Mesenchymal stem cell (in vitro differentiated cells and primary cell): ENCODE measurements around the gene HSPE1.

ENCODE experiments used
- DNase-seq: peaks from one replicate; pipeline ENCODE4 v3.0.0-alpha.2; 2013
- H2AFZ ChIP-seq: one replicate; pipeline ENCODE4 v1.6.1; 2013; ENCODE audit warnings: low read depth, mild to moderate bottlenecking, control low read depth, inconsistent platforms, low read length, moderate library complexity
- H2AK5ac ChIP-seq: 2 replicates; pipeline ENCODE4 v1.6.1; 2013; ENCODE audit warnings: low read length, moderate library complexity, mild to moderate bottlenecking, inconsistent platforms; ENCODE audit not compliant: severe bottlenecking
- H2BK120ac ChIP-seq: one replicate; pipeline ENCODE4 v1.6.1; 2013; ENCODE audit warnings: low read depth, mild to moderate bottlenecking, inconsistent platforms, low read length, moderate library complexity
- H2BK12ac ChIP-seq, 2 experiments: one replicate each; pipeline ENCODE4 v1.6.1; 2013; ENCODE audit warnings: inconsistent platforms in 2 of 2, low read length in 2 of 2, mild to moderate bottlenecking in 2 of 2, moderate library complexity in 2 of 2, control low read depth in 1 of 2
- H2BK15ac ChIP-seq: one replicate; pipeline ENCODE4 v1.6.1; 2013; ENCODE audit warnings: mild to moderate bottlenecking, low read depth, inconsistent platforms; ENCODE audit not compliant: poor library complexity, severe bottlenecking
- H2BK5ac ChIP-seq: 2 replicates; pipeline ENCODE4 v1.6.1; 2013; ENCODE audit warnings: low read depth, mild to moderate bottlenecking, low read length, control low read depth, inconsistent platforms; ENCODE audit not compliant: poor library complexity, severe bottlenecking
- H3K14ac ChIP-seq, 2 experiments: one replicate each; pipeline ENCODE4 v1.6.1; 2013; ENCODE audit warnings: inconsistent platforms in 2 of 2, low read length in 2 of 2, control low read depth in 1 of 2, mild to moderate bottlenecking in 1 of 2, moderate library complexity in 1 of 2
- H3K18ac ChIP-seq, 2 experiments: one replicate each; pipeline ENCODE4 v1.6.1; 2013; ENCODE audit warnings: inconsistent platforms in 2 of 2, low read length in 2 of 2, control low read depth in 1 of 2, low read depth in 1 of 2, mild to moderate bottlenecking in 1 of 2
- H3K23ac ChIP-seq, 2 experiments: one replicate each; pipeline ENCODE4 v1.6.1; 2013; ENCODE audit warnings: inconsistent platforms in 2 of 2, low read length in 2 of 2, mild to moderate bottlenecking in 2 of 2, moderate library complexity in 2 of 2, control low read depth in 1 of 2
- H3K27ac ChIP-seq: 2 replicates; pipeline ENCODE4 v1.5.1; 2013; ENCODE audit warnings: mild to moderate bottlenecking, moderate library complexity, low read length, control low read depth, inconsistent platforms; ENCODE audit not compliant: poor library complexity, severe bottlenecking
- H3K27me3 ChIP-seq, 2 experiments: 2 replicates each; pipeline versions ENCODE4 v1.6.1 to v1.7.0; 2013; ENCODE audit warnings: low read length in 2 of 2, mild to moderate bottlenecking in 2 of 2, moderate library complexity in 2 of 2, control low read depth in 1 of 2, inconsistent platforms in 1 of 2; ENCODE audit not compliant: control insufficient read depth in 1 of 2, insufficient read depth in 1 of 2
- H3K36me3 ChIP-seq, 2 experiments: 2 replicates each; pipeline versions ENCODE4 v1.6.1 to v1.7.0; 2013; ENCODE audit warnings: low read length in 2 of 2, control low read depth in 1 of 2, inconsistent platforms in 1 of 2, low read depth in 1 of 2, mild to moderate bottlenecking in 1 of 2; ENCODE audit not compliant: insufficient read depth in 2 of 2, control insufficient read depth in 1 of 2
- H3K4ac ChIP-seq, 2 experiments: one replicate each; pipeline ENCODE4 v1.6.1; 2013; ENCODE audit warnings: inconsistent platforms in 2 of 2, low read length in 2 of 2, mild to moderate bottlenecking in 2 of 2, moderate library complexity in 2 of 2, control low read depth in 1 of 2, low read depth in 1 of 2
- H3K4me1 ChIP-seq: 2 replicates; pipeline ENCODE4 v1.6.1; 2013; ENCODE audit warnings: low read depth, low read length, control low read depth; ENCODE audit not compliant: control insufficient read depth, insufficient read depth
- H3K4me2 ChIP-seq: 2 replicates; pipeline ENCODE4 v1.6.1; 2013; ENCODE audit warnings: low read length, mild to moderate bottlenecking, inconsistent platforms; ENCODE audit not compliant: poor library complexity, severe bottlenecking
- H3K4me3 ChIP-seq, 2 experiments: 2 replicates each; pipeline versions ENCODE4 v1.5.1 to v1.7.0; 2013; ENCODE audit warnings: low read length in 2 of 2, mild to moderate bottlenecking in 2 of 2, control low read depth in 1 of 2, low read depth in 1 of 2; ENCODE audit not compliant: insufficient read depth in 1 of 2
- H3K79me1 ChIP-seq: replicated peaks from 2 replicates; pipeline ENCODE4 v1.6.1; 2013; ENCODE audit warnings: mild to moderate bottlenecking, control low read depth, low read length, inconsistent platforms; ENCODE audit not compliant: poor library complexity, severe bottlenecking
- H3K9ac ChIP-seq: 2 replicates; pipeline ENCODE4 v1.7.0; 2013; ENCODE audit warnings: mild to moderate bottlenecking, low read length, moderate library complexity
- H3K9me3 ChIP-seq: 2 replicates; pipeline ENCODE4 v1.7.0; 2013; ENCODE audit warnings: mild to moderate bottlenecking, low read length; ENCODE audit not compliant: control insufficient read depth
- H4K8ac ChIP-seq: one replicate; pipeline ENCODE4 v1.6.1; 2013; ENCODE audit warnings: inconsistent platforms, mild to moderate bottlenecking, low read length, moderate library complexity
- H4K91ac ChIP-seq: one replicate; pipeline ENCODE4 v1.6.1; 2013; ENCODE audit warnings: mild to moderate bottlenecking, low read length, inconsistent platforms
- WGBS: methylation state at CpG from one replicate; pipeline ENCODE4 v1.1.7; 2013; ENCODE audit warnings: mixed read lengths; 5-methylcytosine and 5-hydroxymethylcytosine counted together

HSPE1 gene

DNA sequence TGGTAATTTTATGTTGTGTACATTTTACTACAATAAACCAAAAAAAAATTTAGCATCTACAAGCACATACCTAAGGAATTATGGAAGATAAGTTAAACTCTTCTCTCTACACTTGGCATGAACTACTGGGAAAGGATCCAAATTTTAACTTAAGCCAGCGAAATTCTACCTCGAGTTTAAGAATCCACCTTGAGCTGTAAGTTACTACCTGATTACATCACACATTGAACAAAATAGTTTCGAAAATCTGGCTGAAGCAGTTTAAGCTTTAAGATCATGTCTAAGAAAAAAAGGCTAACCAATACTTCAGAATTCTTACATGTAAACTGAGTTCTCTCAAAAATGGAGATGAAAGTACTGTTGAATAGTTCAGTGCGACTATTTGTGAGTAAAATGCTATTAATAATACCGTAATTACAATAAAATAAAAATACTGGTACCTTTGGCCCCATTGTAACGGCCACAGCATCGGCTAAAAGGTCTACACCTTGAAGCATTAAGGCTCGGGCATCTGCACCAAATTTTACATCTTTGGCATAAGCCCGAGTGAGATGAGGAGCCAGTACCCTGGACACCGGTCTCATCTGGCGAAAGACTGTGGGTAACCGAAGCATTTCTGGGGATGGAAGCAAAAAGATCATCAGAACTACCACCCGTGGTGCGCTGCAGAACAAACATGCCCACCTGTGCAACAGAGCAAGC is 1.8 kb upstream of the HSPE1 start:
- Histone ChIP-seq H2BK12ac (no peak overlapping the region), H3K9me3 (no peaks in the 10 kb centered on the region), H2AK5ac (no peak overlapping the region), H3K36me3 (peaks cover 8 to 66% of the 10 kb centered on the region in 2 experiments), H2AFZ (no peak overlapping the region), H3K27ac (peak overlapping the region; percentile 78), H2BK5ac (no peak overlapping the region), H3K14ac (no peak overlapping the region), H3K27me3 (no peaks in the 10 kb centered on the region), H3K4me2 (peak overlapping the region; percentile 98), H3K4me3 (peak overlapping the region; percentile 97 to 99), H4K8ac (no peak overlapping the region), H3K9ac (peak overlapping the region; percentile 99), H3K4ac (no peak overlapping the region), H3K4me1 (peaks cover 6% of the 10 kb centered on the region), H2BK120ac (no peak overlapping the region), H3K79me1 (peaks cover 2% of the 10 kb centered on the region), H4K91ac (no peak overlapping the region), H2BK15ac (no peak overlapping the region), H3K23ac (no peak overlapping the region), H3K18ac (no peak overlapping the region)
- no peak for DNase-seq
- under 1% methylated on average over 11 of the region's 14 CpGs for WGBS

DNA sequence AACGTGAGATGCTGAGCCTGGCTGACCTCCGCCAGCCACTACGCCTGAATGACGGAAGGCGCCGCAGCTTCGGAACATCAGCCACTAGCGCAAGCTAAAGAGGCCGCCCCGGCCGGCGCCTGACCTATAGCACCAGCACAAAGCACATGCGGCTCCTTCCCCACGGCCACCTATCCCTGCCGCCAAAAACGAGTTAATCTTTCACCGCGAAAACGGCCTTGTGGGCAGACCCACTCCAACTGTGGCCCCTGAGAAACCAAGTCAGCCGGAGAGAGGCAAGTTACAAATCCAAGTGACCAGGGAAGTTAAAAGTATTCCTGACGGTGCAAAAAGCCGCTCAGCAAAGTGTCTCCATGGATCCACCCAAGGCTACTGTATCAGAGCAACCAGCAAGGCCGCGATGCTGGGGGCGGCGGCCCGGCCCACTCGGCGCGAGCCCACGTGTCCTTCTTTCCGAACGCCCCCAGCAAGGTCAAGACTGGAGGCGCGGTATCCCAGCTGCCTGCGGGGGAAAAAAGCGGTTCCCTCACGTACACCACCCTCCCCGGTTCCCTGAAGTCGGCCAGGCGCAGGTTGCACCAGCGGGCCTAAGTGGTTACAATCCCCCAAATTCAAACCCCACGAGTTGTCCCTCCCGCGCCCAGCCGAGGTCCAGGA is 1.1 kb upstream of the HSPE1 start:
- Histone ChIP-seq H3K18ac (peak overlapping the region; percentile 88 to 98), H2AK5ac (no peak overlapping the region), H3K23ac (peak overlapping the region in 1 of 2 experiments; percentile 97), H3K9me3 (no peaks in the 10 kb centered on the region), H3K79me1 (peaks cover 2% of the 10 kb centered on the region), H3K4me3 (peak overlapping the region; percentile 97 to 99), H3K4ac (peak overlapping the region; percentile 5 to 92), H2BK15ac (peak overlapping the region; percentile 93), H3K36me3 (peaks cover 9 to 66% of the 10 kb centered on the region in 2 experiments), H3K27me3 (no peaks in the 10 kb centered on the region), H4K91ac (peak overlapping the region; percentile 71), H3K4me2 (peak overlapping the region; percentile 98), H4K8ac (peak overlapping the region; percentile 80), H3K4me1 (peaks cover 6% of the 10 kb centered on the region), H3K9ac (peak overlapping the region; percentile 99), H2BK120ac (peak overlapping the region; percentile 76), H2BK5ac (no peak overlapping the region), H3K27ac (peak overlapping the region; percentile 78), H2AFZ (peak overlapping the region; percentile 98), H3K14ac (peak overlapping the region in 1 of 2 experiments; percentile 94), H2BK12ac (peak overlapping the region in 1 of 2 experiments; percentile 75)
- WGBS = under 1% methylated on average over 44 of the region's 46 CpGs
- DNase-seq = peak; percentile 79

- H2AFZ ChIP-seq = peak overlapping the region; percentile 5
- H3K4me2 ChIP-seq = peak overlapping the region; percentile 72
- peak overlapping the region in 1 of 2 experiments; percentile 77 for H3K23ac ChIP-seq
- peak overlapping the region; percentile 99 for H3K9ac ChIP-seq
- H3K36me3 ChIP-seq = peaks cover 14 to 63% of the 10 kb centered on the region in 2 experiments
- peak overlapping the region in 1 of 2 experiments; percentile 80 for H2BK12ac ChIP-seq
- H3K27me3 ChIP-seq = no peaks in the 10 kb centered on the region
- H2AK5ac ChIP-seq = no peak overlapping the region
- no peak overlapping the region for H3K14ac ChIP-seq
- under 1% methylated on average over 28 of the region's 30 CpGs for WGBS
- H3K79me1 ChIP-seq = peaks cover 4% of the 10 kb centered on the region
- peak overlapping the region; percentile 97 to 99 for H3K4me3 ChIP-seq
- no peak overlapping the region for H4K91ac ChIP-seq
- peak; percentile 46 for DNase-seq
- peak overlapping the region; percentile 29 for H2BK15ac ChIP-seq
- no peak overlapping the region for H4K8ac ChIP-seq
- H2BK120ac ChIP-seq = peak overlapping the region; percentile 29
- no peaks in the 10 kb centered on the region for H3K9me3 ChIP-seq
- H2BK5ac ChIP-seq = no peak overlapping the region
- peak overlapping the region; percentile 62 for H3K27ac ChIP-seq
- peak overlapping the region; percentile 50 to 82 for H3K18ac ChIP-seq
- peaks cover 4% of the 10 kb centered on the region for H3K4me1 ChIP-seq
- peak overlapping the region in 1 of 2 experiments; percentile 9 for H3K4ac ChIP-seq
These were observed 438 bp downstream of the HSPE1 start for GRCh38 chr2:197500503-197501131.

DNA sequence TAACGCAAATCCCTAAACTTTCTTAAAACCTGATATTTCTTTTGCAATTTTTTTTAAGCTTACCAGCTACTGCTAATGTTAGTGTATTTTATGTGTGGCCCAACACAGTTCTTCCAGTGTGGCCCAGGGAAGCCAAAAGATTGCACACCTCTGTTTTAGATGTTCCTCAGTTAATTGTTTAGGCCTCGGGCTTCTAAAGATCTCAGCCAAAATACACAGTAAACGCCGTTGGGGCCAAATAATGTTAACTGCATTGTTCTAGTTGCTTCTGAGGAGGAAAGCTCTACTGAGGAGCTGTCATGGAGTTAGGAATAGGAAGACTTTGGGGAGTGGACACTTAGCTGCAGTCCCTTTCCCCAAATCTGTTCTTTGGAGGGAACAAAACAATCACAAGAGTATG is 2.0 kb downstream of the HSPE1 start:
- peaks cover 14 to 52% of the 10 kb centered on the region in 2 experiments for H3K36me3 ChIP-seq
- H2AK5ac ChIP-seq = no peak overlapping the region
- H3K14ac ChIP-seq = no peak overlapping the region
- peaks cover 7% of the 10 kb centered on the region for H3K79me1 ChIP-seq
- no peak overlapping the region for H2AFZ ChIP-seq
- no peak overlapping the region for H2BK12ac ChIP-seq
- no peak overlapping the region for H2BK120ac ChIP-seq
- no peak for DNase-seq
- no peak overlapping the region for H3K4me2 ChIP-seq
- H3K9ac ChIP-seq = peak overlapping the region; percentile 99
- H4K8ac ChIP-seq = no peak overlapping the region
- H3K4me3 ChIP-seq = peak overlapping the region in 1 of 2 experiments; percentile 97
- no peak overlapping the region for H2BK15ac ChIP-seq
- no peak overlapping the region for H3K4ac ChIP-seq
- WGBS = 95% methylated on average over 4 of the region's 4 CpGs
- H3K4me1 ChIP-seq = peaks cover 4% of the 10 kb centered on the region
- H3K27ac ChIP-seq = no peak overlapping the region
- no peaks in the 10 kb centered on the region for H3K27me3 ChIP-seq
- H4K91ac ChIP-seq = no peak overlapping the region
- no peaks in the 10 kb centered on the region for H3K9me3 ChIP-seq
- H3K18ac ChIP-seq = no peak overlapping the region
- H3K23ac ChIP-seq = no peak overlapping the region
- H2BK5ac ChIP-seq = no peak overlapping the region
